HepG2 (cell line): ENCODE results near the gene CLIC5. TPM values are rescaled to one million over a fixed set of nuclear protein-coding genes. Genes with fewer than 3 reads are reported as not detected.
A peak's percentile ranks its signal among the peaks of the same experiment; 100 is the strongest.

Experiments
- ATAC-seq: fragments of 200-7000 bp; cut with Tn5 transposase; 3 replicates; pipeline ENCODE4 v1.9.1; 2020; ENCODE audit warnings: mild to moderate bottlenecking, moderate library complexity
- BruUV-seq: library from RNA; stranded (reverse); fragments of 400-500 nt; replicated peaks from 2 replicates; lab custom pipeline; 2021; lab: Mats Ljungman, UMichigan
- CTCF ChIA-PET: fragments of 300-600 bp; formaldehyde crosslinking; extraction: SDS; loops from one replicate; lab custom pipeline; 2021; ENCODE audit warnings: low total read pairs, inconsistent platforms, low intra/inter-chr PET ratio; lab: Yijun Ruan, JAX
- POLR2A ChIA-PET: fragments of 350-600 bp; sonication (Branson Sonifier 250); formaldehyde crosslinking; loops from one replicate; lab custom pipeline; 2020; ENCODE audit warnings: antibody characterized with exemption, inconsistent platforms; lab: Yijun Ruan, JAX
- DNase-seq: peaks from one replicate; pipeline ENCODE4 v3.0.0-alpha.2; 2015; ENCODE audit warnings: low spot score
- FAIRE-seq: peaks from 3 replicates; lab custom pipeline; 2011; peaks lifted over from hg19 to GRCh38; lab: Jason Lieb, UNC
- H2AFZ ChIP-seq: one replicate; pipeline ENCODE4 v1.6.1; 2011; ENCODE audit warnings: low read length, inconsistent platforms
- H3K27ac ChIP-seq: fragments of 300-600 bp; 3 replicates; pipeline ENCODE4 v1.8.0; 2011; ENCODE audit warnings: mixed run types, mild to moderate bottlenecking, mixed read lengths, low read length, inconsistent platforms; ENCODE audit not compliant: insufficient read depth; ENCODE audit errors: extremely low read length
- H3K27me3 ChIP-seq, 2 experiments: fragments of 200-600 bp in 1 of 2; 2 replicates in 1 of 2; 3 replicates in 1 of 2; pipeline versions ENCODE4 v1.6.0 to v1.8.0; 2011; ENCODE audit warnings: low read length in 2 of 2, mild to moderate bottlenecking in 2 of 2, moderate library complexity in 2 of 2, inconsistent platforms in 1 of 2; ENCODE audit not compliant: insufficient read depth in 2 of 2, control insufficient read depth in 1 of 2
- H3K36me3 ChIP-seq, 2 experiments: fragments of 200-600 bp in 1 of 2; replicated peaks in 1 of 2; 2 replicates in 1 of 2; 3 replicates in 1 of 2; pipeline versions ENCODE4 v1.5.1 to v1.8.0; 2011; ENCODE audit warnings: low read length in 2 of 2, inconsistent platforms in 1 of 2; ENCODE audit not compliant: insufficient read depth in 2 of 2, control insufficient read depth in 1 of 2
- H3K4me1 ChIP-seq: 2 replicates; pipeline ENCODE4 v1.5.1; 2012; ENCODE audit warnings: low read length, inconsistent platforms; ENCODE audit not compliant: insufficient read depth
- H3K4me2 ChIP-seq: 2 replicates; pipeline ENCODE4 v1.6.0; 2011; ENCODE audit warnings: low read depth, low read length, inconsistent platforms
- H3K4me3 ChIP-seq, 3 experiments: fragments of 200-600 bp in 1 of 3; sonication (generic), shearing (Covaris generic) in 1 of 3; replicated peaks in 1 of 3; 2 replicates each; pipeline ENCODE4 v1.5.1; 2011 to 2016; ENCODE audit warnings: low read length in 3 of 3, inconsistent platforms in 2 of 3, low read depth in 2 of 3, mild to moderate bottlenecking in 2 of 3, control low read depth in 1 of 3, mixed read lengths in 1 of 3; ENCODE audit not compliant: insufficient read depth in 1 of 3
- H3K79me2 ChIP-seq: one replicate; pipeline ENCODE4 v1.6.1; 2011; ENCODE audit warnings: low read length, inconsistent platforms; ENCODE audit not compliant: insufficient read depth
- H3K9ac ChIP-seq: 2 replicates; pipeline ENCODE4 v1.6.0; 2011; ENCODE audit warnings: mild to moderate bottlenecking, low read depth, low read length, inconsistent platforms; ENCODE audit not compliant: insufficient read depth
- H3K9me3 ChIP-seq: 2 replicates; pipeline ENCODE4 v1.5.1; 2012; ENCODE audit warnings: mild to moderate bottlenecking, low read length
- H4K20me1 ChIP-seq: 2 replicates; pipeline ENCODE4 v1.6.0; 2011; ENCODE audit warnings: inconsistent platforms, mild to moderate bottlenecking, low read length, moderate library complexity; ENCODE audit not compliant: insufficient read depth
- ATAD3A ChIP-seq: sonication (generic); formaldehyde crosslinking; IDR thresholded peaks from 2 replicates; pipeline ENCODE4 v1.4.0; 2020; ENCODE audit warnings: missing genetic modification reagents
- BRD4 ChIP-seq: sonication (generic); formaldehyde crosslinking; IDR thresholded peaks from 2 replicates; pipeline ENCODE4 v1.4.0; 2020; ENCODE audit warnings: missing genetic modification reagents
- CBX2 ChIP-seq, 2 experiments: fragments of 200-600 bp in 1 of 2; sonication (generic); formaldehyde crosslinking in 1 of 2; IDR thresholded peaks; 2 replicates each; pipeline versions ENCODE4 v1.7.0 to v1.8.1; 2018 to 2022; ENCODE audit warnings: low read depth in 2 of 2, low read length in 1 of 2, mild to moderate bottlenecking in 1 of 2, missing genetic modification reagents in 1 of 2
- ESRRA ChIP-seq: sonication (generic); formaldehyde crosslinking; IDR thresholded peaks from 2 replicates; pipeline ENCODE4 v1.5.1; 2020; ENCODE audit warnings: mild to moderate bottlenecking, low read depth, missing genetic modification reagents
- FOXP1 ChIP-seq, 2 experiments: fragments of 450-650 bp in 1 of 2; IDR thresholded peaks; 2 replicates each; pipeline ENCODE4 v1.6.1; 2017 to 2018; ENCODE audit warnings: antibody characterized with exemption in 1 of 2
- KDM2A ChIP-seq: sonication (generic); formaldehyde crosslinking; IDR thresholded peaks from 2 replicates; pipeline ENCODE4 v1.4.0; 2020; ENCODE audit warnings: low read depth, missing genetic modification reagents, borderline replicate concordance
- MAFG ChIP-seq: sonication (generic); formaldehyde crosslinking; IDR thresholded peaks from 2 replicates; pipeline ENCODE4 v1.5.1; 2020; ENCODE audit warnings: mild to moderate bottlenecking, missing genetic modification reagents
- MNT ChIP-seq: fragments of 450-650 bp; IDR thresholded peaks from 2 replicates; pipeline ENCODE4 v1.6.1; 2016
- RBAK ChIP-seq: sonication (generic); formaldehyde crosslinking; IDR thresholded peaks from 2 replicates; pipeline ENCODE4 v1.5.1; 2020; ENCODE audit warnings: mild to moderate bottlenecking, missing genetic modification reagents
- ZNF576 ChIP-seq: sonication (generic); formaldehyde crosslinking; IDR thresholded peaks from 2 replicates; pipeline ENCODE4 v1.4.0; 2020; ENCODE audit warnings: mild to moderate bottlenecking, missing genetic modification reagents
- WGBS: methylation state at CpG from one replicate; pipeline ENCODE4 v1.1.6; 2017; ENCODE audit warnings: low lambda C conversion rate; 5-methylcytosine and 5-hydroxymethylcytosine counted together
- in situ Hi-C: cut with HindIII; loops from 2 replicates; pipeline ENCODE4 v1.10.0; 2017; ENCODE audit warnings: low pct_unique_long_range_greater_than_20kb; ENCODE audit not compliant: extremely low pct_ligation_motif_present
- intact Hi-C: fragments of 100-400 bp; cut with micrococcal nuclease; formaldehyde crosslinking; loops from one replicate; pipeline ENCODE4 v1.10.0; 2022; ENCODE audit not compliant: unreplicated experiment
- polyA plus RNA-seq, 8 experiments: library from polyadenylated mRNA; depleted of rRNA in 3 of 8; stranded (reverse) in 7 of 8; unstranded in 1 of 8; fragments of >200 nt; fragmentation: Illumina TruSeq in 4 of 8; extraction: Trizol in 4 of 8; gene quantifications; 2 replicates each; pipeline versions ENCODE4 v1.2.1 to v1.2.3, GENCODE V29; 2011 to 2016; ENCODE audit warnings: low read depth in 4 of 8, missing spikeins in 1 of 8, mixed read lengths in 1 of 8; ENCODE audit not compliant: insufficient read depth in 1 of 8
- total RNA-seq, 5 experiments: library from RNA; depleted of rRNA; stranded (reverse); fragments of >200 nt; fragmentation: Illumina TruSeq; extraction: Trizol; gene quantifications; 2 replicates each; pipeline ENCODE4 v1.2.3, GENCODE V29; 2016; ENCODE audit warnings: low read depth in 1 of 5

The CLIC5 gene
- total and polyA plus RNA-seq, 2 of the 13 experiments (the other 11 are each of a cell fraction or from before 2014, with no cell fraction given): not detected

- Histone ChIP-seq H3K27me3 (no peaks in the 10 kb centered on the region), H3K9ac (no peak overlapping the region), H2AFZ (no peak overlapping the region), H3K4me3 (no peak overlapping the region), H4K20me1 (no peaks in the 10 kb centered on the region), H3K79me2 (no peaks in the 10 kb centered on the region), H3K4me2 (no peak overlapping the region), H3K27ac (no peak overlapping the region), H3K36me3 (no peaks in the 10 kb centered on the region), H3K4me1 (peaks cover 13% of the 10 kb centered on the region), H3K9me3 (no peaks in the 10 kb centered on the region)
- DNase-seq (no peak), FAIRE-seq (no peak), ATAC-seq (no peak)
- POLR2A ChIA-PET: no interaction called here
- 17% methylated on average over 5 of the region's 5 CpGs for WGBS
- in situ Hi-C loops: no loop called here
- CTCF ChIA-PET: no interaction called here
- intact Hi-C loops: no loop called here
- TF ChIP-seq KDM2A (CRISPR knock-in tag) (no peak), MNT (peak; percentile 32; the same call in 1 of the 2 replicates)
- no TSS peak for BruUV-seq
Measured at GRCh38 chr6:45877970-45878590, 137.6 kb downstream of the CLIC5 start.

- ATAC-seq (no peak), FAIRE-seq (no peak)
- H4K20me1 ChIP-seq: no peaks in the 10 kb centered on the region
- POLR2A ChIA-PET: no interaction called here
- no peaks in the 10 kb centered on the region for H3K9me3 ChIP-seq
- H3K4me1 ChIP-seq: no peaks in the 10 kb centered on the region
- TF ChIP-seq BRD4 (CRISPR knock-in tag): no peak
- no peak for TF ChIP-seq ATAD3A
- no peak for TF ChIP-seq CBX2 (IDR thresholded peaks at IDR 0.05; ENCODE audit: low read depth, low read length)
- TF ChIP-seq CBX2 (CRISPR knock-in tag; IDR thresholded peaks at IDR 0.05; ENCODE audit: low read depth): no peak
- no peak for TF ChIP-seq FOXP1 (IDR thresholded peaks at IDR 0.05)
- no peak for TF ChIP-seq FOXP1 (CRISPR knock-in tag; IDR thresholded peaks at IDR 0.05)
- no peak for TF ChIP-seq RBAK (CRISPR knock-in tag)
- TF ChIP-seq MAFG: no peak
- TF ChIP-seq ESRRA (CRISPR knock-in tag): no peak
- TF ChIP-seq ZNF576: no peak
- TF ChIP-seq, all 625 proteins: peak for 0
- H3K27me3 ChIP-seq: peaks cover 0 to 2% of the 10 kb centered on the region in 2 experiments; a peak in 1 of 5 replicates
- H3K4me2 ChIP-seq: no peak overlapping the region
- no peak overlapping the region for H3K9ac ChIP-seq
- CTCF ChIA-PET: no interaction called here
- H3K27ac ChIP-seq: no peak overlapping the region
- no TSS peak for BruUV-seq
- H3K4me3 ChIP-seq: no peak overlapping the region
- intact Hi-C loops (no loop called here), in situ Hi-C loops (no loop called here)
- no peak for DNase-seq
- no peak overlapping the region for H2AFZ ChIP-seq
- no peaks in the 10 kb centered on the region for H3K36me3 ChIP-seq
- 15% methylated on average over 7 of the region's 7 CpGs for whole genome bisulfite sequencing
- no peaks in the 10 kb centered on the region for H3K79me2 ChIP-seq
Measured at GRCh38 chr6:45872827-45873365, 142.8 kb downstream of the CLIC5 start.
